Karpas-422 (cell line): ENCODE data around the gene C10orf67. TPM values are rescaled to one million over a fixed set of nuclear protein-coding genes. Genes with fewer than 3 reads are reported as not detected.

Experiments used
- DNase-seq: peaks from one replicate; pipeline ENCODE4 v3.0.0-alpha.2; 2015
- H2AFZ ChIP-seq: fragments of 200-600 bp; sonication (generic); 2 replicates; pipeline ENCODE4 v1.6.1; 2014; ENCODE audit warnings: antibody characterized with exemption, low read length, mixed read lengths
- H3K27ac ChIP-seq: fragments of 200-600 bp; sonication (generic); 2 replicates; pipeline ENCODE4 v1.5.1; 2014; ENCODE audit warnings: mild to moderate bottlenecking, low read length, moderate library complexity
- H3K27me3 ChIP-seq: fragments of 200-600 bp; sonication (generic); 2 replicates; pipeline ENCODE4 v1.6.1; 2014; ENCODE audit warnings: low read length, mixed read lengths
- H3K36me3 ChIP-seq: fragments of 200-600 bp; sonication (generic); 2 replicates; pipeline ENCODE4 v1.6.1; 2014; ENCODE audit warnings: low read length, mixed read lengths; ENCODE audit not compliant: insufficient read depth
- H3K4me1 ChIP-seq: fragments of 200-600 bp; sonication (generic); 2 replicates; pipeline ENCODE4 v1.6.1; 2014; ENCODE audit warnings: mild to moderate bottlenecking, low read length, mixed read lengths
- H3K4me2 ChIP-seq: fragments of 200-600 bp; sonication (generic); 2 replicates; pipeline ENCODE4 v1.6.1; 2014; ENCODE audit warnings: low read length, low read depth, mild to moderate bottlenecking; ENCODE audit not compliant: poor library complexity, severe bottlenecking
- H3K4me3 ChIP-seq: fragments of 200-600 bp; sonication (generic); 2 replicates; pipeline ENCODE4 v1.5.1; 2014; ENCODE audit warnings: mild to moderate bottlenecking, antibody characterized with exemption, low read length, mixed read lengths
- H3K79me2 ChIP-seq: fragments of 200-600 bp; sonication (generic); 2 replicates; pipeline ENCODE4 v1.6.1; 2014; ENCODE audit warnings: mild to moderate bottlenecking, low read length, mixed read lengths
- H3K9ac ChIP-seq: fragments of 200-600 bp; sonication (generic); 2 replicates; pipeline ENCODE4 v1.6.0; 2014; ENCODE audit warnings: low read length
- H3K9me2 ChIP-seq: fragments of 200-600 bp; sonication (generic), shearing (Covaris generic); replicated peaks from 2 replicates; pipeline ENCODE4 v1.6.0; 2014; ENCODE audit warnings: mild to moderate bottlenecking, low read length, moderate library complexity; ENCODE audit not compliant: insufficient read depth
- H3K9me3 ChIP-seq: fragments of 300-700, 200-600 bp; sonication (generic); 2 replicates; pipeline ENCODE4 v1.6.1; 2014; ENCODE audit warnings: low read length, mixed read lengths
- H4K20me1 ChIP-seq: fragments of 200-600 bp; sonication (generic); 2 replicates; pipeline ENCODE4 v1.6.1; 2014; ENCODE audit warnings: mild to moderate bottlenecking, antibody characterized with exemption, low read length, low read depth; ENCODE audit not compliant: insufficient read depth
- total RNA-seq: library from RNA; depleted of rRNA; stranded (reverse); fragments of >200 nt; shearing (Covaris generic); gene quantifications from 2 replicates; pipeline ENCODE4 v1.2.3, GENCODE V29; 2014; ENCODE audit warnings: low replicate concordance

C10orf67 gene
- total RNA-seq, 1 experiment from 2014 or later = not detected

DNA sequence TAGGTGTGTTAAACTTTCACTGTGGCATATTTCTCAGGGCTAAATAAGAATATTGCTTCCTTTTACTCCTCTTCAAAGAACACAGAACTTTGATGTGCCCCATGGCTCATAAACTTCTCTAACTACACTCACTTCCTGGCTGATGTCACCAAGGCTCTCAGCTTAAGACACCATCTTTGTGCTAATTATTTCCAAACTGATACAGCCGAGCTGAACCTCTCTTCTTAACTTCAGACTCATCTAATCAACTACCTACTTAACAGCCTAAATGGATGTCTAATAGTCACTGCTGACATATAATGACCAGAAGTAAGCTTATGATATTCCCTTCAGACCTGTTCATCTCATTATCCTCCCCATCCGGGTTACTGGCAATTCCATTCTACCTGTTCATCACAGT lies 3.6 kb downstream of the C10orf67 start:
- Histone ChIP-seq H3K4me3 (no peak overlapping the region), H3K9me2 (no peaks in the 10 kb centered on the region), H2AFZ (no peak overlapping the region), H4K20me1 (no peaks in the 10 kb centered on the region), H3K27ac (no peak overlapping the region), H3K4me1 (no peaks in the 10 kb centered on the region), H3K9ac (no peak overlapping the region), H3K79me2 (no peaks in the 10 kb centered on the region), H3K36me3 (no peaks in the 10 kb centered on the region), H3K27me3 (no peaks in the 10 kb centered on the region), H3K4me2 (no peak overlapping the region), H3K9me3 (no peaks in the 10 kb centered on the region)
- DNase-seq = no peak

GRCh38 chr10:23340354-23340753 lies 4.2 kb downstream of the C10orf67 start:
- no peaks in the 10 kb centered on the region for H3K9me2 ChIP-seq
- no peak overlapping the region for H3K4me3 ChIP-seq
- H3K79me2 ChIP-seq = no peaks in the 10 kb centered on the region
- no peak overlapping the region for H2AFZ ChIP-seq
- no peak for DNase-seq
- no peaks in the 10 kb centered on the region for H4K20me1 ChIP-seq
- H3K27ac ChIP-seq = no peak overlapping the region
- no peaks in the 10 kb centered on the region for H3K27me3 ChIP-seq
- H3K9ac ChIP-seq = no peak overlapping the region
- no peaks in the 10 kb centered on the region for H3K4me1 ChIP-seq
- H3K9me3 ChIP-seq = no peaks in the 10 kb centered on the region
- no peaks in the 10 kb centered on the region for H3K36me3 ChIP-seq
- no peak overlapping the region for H3K4me2 ChIP-seq

DNA sequence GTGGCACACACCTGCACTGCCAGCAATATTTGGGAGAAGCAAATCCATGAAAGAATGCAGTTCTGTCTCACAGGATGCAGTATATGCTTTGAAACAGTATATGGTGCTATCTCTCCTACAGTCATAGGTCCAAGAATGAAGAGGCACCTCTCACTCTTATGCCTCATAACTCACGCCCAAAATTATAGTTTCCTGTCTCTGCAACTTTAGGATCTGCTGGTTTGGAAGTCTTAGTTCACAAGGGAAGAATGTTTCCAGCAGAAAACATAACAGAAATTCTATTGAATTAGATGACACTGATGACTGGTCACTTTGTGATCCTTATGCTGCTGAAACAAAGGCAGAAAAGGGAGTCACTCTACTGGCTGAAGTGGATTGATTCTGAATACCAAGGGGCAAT lies 5.7 kb downstream of the C10orf67 start:
- H4K20me1 ChIP-seq = no peaks in the 10 kb centered on the region
- H3K36me3 ChIP-seq = no peaks in the 10 kb centered on the region
- no peak overlapping the region for H2AFZ ChIP-seq
- H3K9me3 ChIP-seq = no peaks in the 10 kb centered on the region
- H3K27me3 ChIP-seq = no peaks in the 10 kb centered on the region
- no peaks in the 10 kb centered on the region for H3K9me2 ChIP-seq
- DNase-seq = no peak
- no peaks in the 10 kb centered on the region for H3K79me2 ChIP-seq
- H3K4me2 ChIP-seq = no peak overlapping the region
- H3K4me3 ChIP-seq = no peak overlapping the region
- H3K9ac ChIP-seq = no peak overlapping the region
- H3K27ac ChIP-seq = no peak overlapping the region
- H3K4me1 ChIP-seq = no peaks in the 10 kb centered on the region

DNA sequence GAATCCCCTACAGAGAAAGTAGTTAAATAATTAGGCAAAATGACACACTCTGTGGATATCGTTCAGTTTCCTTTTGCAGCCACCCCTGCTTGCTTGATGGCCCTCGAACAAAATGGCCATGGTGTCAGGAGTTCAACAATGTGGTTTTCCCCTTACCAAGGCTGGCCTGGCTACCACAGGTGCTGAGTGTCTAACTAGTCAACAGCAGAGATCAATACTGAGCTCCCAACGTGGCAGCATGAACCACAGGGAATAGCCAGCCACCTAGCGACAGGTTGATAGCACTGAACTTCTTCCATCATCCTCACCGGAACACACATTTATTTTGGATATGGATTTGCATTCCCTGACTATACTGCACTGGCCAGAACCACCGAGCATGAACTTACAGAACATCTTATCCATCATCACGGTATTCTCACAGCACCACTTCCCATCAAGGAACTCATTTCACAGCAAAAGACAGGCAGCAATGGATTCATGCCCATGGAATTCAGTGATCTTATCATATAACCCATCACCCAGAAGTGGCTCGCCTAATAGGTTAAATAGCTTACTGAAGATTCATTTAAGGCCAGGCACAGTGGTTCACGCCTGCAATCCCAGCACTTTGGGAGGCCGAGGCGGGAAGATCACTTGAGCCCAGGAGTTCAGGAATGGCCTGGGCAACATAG lies 6.3 kb downstream of the C10orf67 start:
- Histone ChIP-seq H3K4me1 (no peaks in the 10 kb centered on the region), H4K20me1 (no peaks in the 10 kb centered on the region), H2AFZ (no peak overlapping the region), H3K79me2 (no peaks in the 10 kb centered on the region), H3K4me2 (no peak overlapping the region), H3K27ac (no peak overlapping the region), H3K9me3 (no peaks in the 10 kb centered on the region), H3K4me3 (no peak overlapping the region), H3K27me3 (no peaks in the 10 kb centered on the region), H3K9me2 (no peaks in the 10 kb centered on the region), H3K36me3 (no peaks in the 10 kb centered on the region), H3K9ac (no peak overlapping the region)
- DNase-seq = no peak

- Histone ChIP-seq H3K79me2 (no peaks in the 10 kb centered on the region), H2AFZ (no peak overlapping the region), H3K9me2 (no peaks in the 10 kb centered on the region), H3K27me3 (no peaks in the 10 kb centered on the region), H3K9me3 (no peaks in the 10 kb centered on the region), H3K27ac (no peak overlapping the region), H3K36me3 (no peaks in the 10 kb centered on the region), H3K4me2 (no peak overlapping the region), H3K4me1 (no peaks in the 10 kb centered on the region), H3K9ac (no peak overlapping the region), H3K4me3 (no peak overlapping the region), H4K20me1 (no peaks in the 10 kb centered on the region)
- DNase-seq = no peak
These were observed 7.0 kb downstream of the C10orf67 start for GRCh38 chr10:23337616-23338015.

DNA sequence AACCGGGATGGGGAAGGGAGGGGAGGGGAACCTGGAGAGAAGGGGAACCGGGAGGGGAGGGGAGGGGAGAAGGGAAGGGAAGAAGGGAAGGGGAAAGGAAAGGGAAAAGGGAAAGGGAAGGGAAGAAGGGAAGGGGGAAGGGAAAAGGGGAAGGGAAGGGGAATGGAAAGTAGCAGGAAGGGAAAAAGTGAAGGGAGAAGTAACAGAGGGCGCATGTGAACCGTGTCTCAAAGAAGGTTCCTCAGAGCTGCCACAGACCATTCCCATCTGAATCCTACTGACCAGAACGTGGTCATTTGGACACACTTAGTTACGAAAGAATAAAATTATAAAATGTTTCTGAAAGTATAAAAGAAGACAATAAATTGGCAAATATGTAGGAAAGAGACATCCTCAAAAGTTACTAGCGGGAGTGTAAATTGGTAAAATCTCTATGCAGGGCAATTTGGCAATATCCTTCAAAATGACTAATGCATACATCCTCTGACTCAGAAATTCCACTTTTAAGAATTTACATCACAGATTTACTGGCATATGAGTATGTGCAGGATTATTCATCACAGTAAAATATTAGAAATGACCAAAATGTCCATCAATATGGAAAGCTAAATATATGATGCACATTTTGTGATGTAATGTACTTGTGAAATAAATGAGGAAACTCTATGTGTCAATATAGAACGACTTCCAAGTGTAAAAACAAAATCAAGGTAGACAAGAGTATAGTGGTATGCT lies 12.9 kb downstream of the C10orf67 start:
- H3K27ac ChIP-seq = no peak overlapping the region
- no peaks in the 10 kb centered on the region for H3K9me3 ChIP-seq
- no peaks in the 10 kb centered on the region for H4K20me1 ChIP-seq
- no peak for DNase-seq
- no peak overlapping the region for H3K4me2 ChIP-seq
- H3K79me2 ChIP-seq = no peaks in the 10 kb centered on the region
- H3K4me1 ChIP-seq = no peaks in the 10 kb centered on the region
- no peaks in the 10 kb centered on the region for H3K27me3 ChIP-seq
- H3K36me3 ChIP-seq = no peaks in the 10 kb centered on the region
- H3K9ac ChIP-seq = no peak overlapping the region
- H3K9me2 ChIP-seq = no peaks in the 10 kb centered on the region
- no peak overlapping the region for H2AFZ ChIP-seq
- no peak overlapping the region for H3K4me3 ChIP-seq

DNA sequence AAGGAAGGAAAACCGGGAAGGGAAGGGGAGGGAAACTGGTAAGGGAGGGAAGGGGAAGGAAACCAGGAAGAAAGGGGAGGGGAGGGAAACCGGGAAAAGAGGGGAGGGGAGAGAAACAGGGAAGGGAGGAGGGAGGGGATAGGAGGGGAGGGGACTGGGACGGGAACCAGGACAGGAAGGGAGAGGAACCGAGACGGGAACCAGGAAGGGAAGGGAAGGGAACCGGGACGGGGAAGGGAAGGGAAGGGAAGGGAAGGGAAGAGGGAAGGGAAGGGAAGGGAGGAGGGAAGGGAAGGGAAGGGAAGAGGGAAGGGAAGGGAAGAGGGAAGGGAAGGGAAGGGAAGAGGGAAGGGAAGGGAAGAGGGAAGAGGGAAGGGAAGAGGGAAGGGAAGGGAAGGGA lies 13.6 kb downstream of the C10orf67 start:
- Histone ChIP-seq H3K4me3 (no peak overlapping the region), H3K9me3 (no peaks in the 10 kb centered on the region), H3K27me3 (no peaks in the 10 kb centered on the region), H3K4me1 (no peaks in the 10 kb centered on the region), H3K9me2 (no peaks in the 10 kb centered on the region), H3K4me2 (no peak overlapping the region), H3K79me2 (no peaks in the 10 kb centered on the region), H2AFZ (no peak overlapping the region), H3K27ac (no peak overlapping the region), H3K9ac (no peak overlapping the region), H3K36me3 (no peaks in the 10 kb centered on the region), H4K20me1 (no peaks in the 10 kb centered on the region)
- no peak for DNase-seq

DNA sequence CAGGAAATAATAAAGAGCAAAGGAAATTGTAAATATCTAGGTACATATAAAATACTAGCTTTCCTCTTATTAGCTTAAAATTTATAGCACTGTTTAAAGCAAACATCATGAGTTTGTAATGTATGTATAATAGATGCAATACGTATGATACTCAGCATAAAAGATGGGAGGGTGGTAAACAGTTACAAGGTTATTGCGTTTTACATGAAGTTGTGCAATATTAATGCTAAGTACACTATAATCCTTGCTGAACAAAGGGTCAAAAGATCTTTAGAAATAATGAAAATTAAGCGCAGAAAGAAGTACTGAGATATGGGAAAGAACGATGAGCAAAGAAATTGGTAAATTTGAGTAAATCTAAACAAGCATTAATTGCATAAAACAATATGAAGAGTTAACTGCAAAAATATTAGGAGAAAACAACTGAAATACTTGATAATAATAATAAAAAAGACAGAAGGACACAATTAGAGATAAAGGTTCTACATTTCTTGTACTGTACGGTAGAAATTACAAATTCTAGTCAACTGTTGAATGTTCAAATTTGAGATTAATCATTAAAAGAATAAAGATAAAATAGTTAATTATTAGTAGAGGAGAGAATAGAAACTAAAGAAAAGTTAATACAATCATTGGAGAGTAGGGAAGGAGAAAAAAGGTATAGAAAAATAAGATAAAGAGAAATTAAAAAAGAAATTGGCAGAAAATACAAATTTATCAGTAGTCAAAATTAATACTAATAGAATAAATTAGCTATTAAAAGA lies 17.9 kb downstream of the C10orf67 start:
- no peak overlapping the region for H3K4me3 ChIP-seq
- H3K27me3 ChIP-seq = no peaks in the 10 kb centered on the region
- no peak overlapping the region for H3K27ac ChIP-seq
- H4K20me1 ChIP-seq = no peaks in the 10 kb centered on the region
- no peaks in the 10 kb centered on the region for H3K36me3 ChIP-seq
- H3K79me2 ChIP-seq = no peaks in the 10 kb centered on the region
- no peak overlapping the region for H2AFZ ChIP-seq
- no peak for DNase-seq
- H3K9ac ChIP-seq = no peak overlapping the region
- no peak overlapping the region for H3K4me2 ChIP-seq
- no peaks in the 10 kb centered on the region for H3K9me3 ChIP-seq
- H3K4me1 ChIP-seq = no peaks in the 10 kb centered on the region
- no peaks in the 10 kb centered on the region for H3K9me2 ChIP-seq
